Neural progenitor cell (in vitro differentiated cells): ENCODE measurements around the gene EIF2AK3. TPM values are rescaled to one million over a fixed set of nuclear protein-coding genes. Genes with fewer than 3 reads are reported as not detected.
A peak's percentile ranks its signal among the peaks of the same experiment; 100 is the strongest.

Experiments used
- DNase-seq: peaks from one replicate; pipeline ENCODE4 v3.0.0-alpha.2; 2016; ENCODE audit warnings: low spot score
- H2AFZ ChIP-seq: fragments of 200-600 bp; sonication (generic); replicated peaks from 2 replicates; pipeline ENCODE4 v1.6.1; 2016; ENCODE audit warnings: antibody characterized with exemption
- H3F3A ChIP-seq: fragments of 200-600 bp; sonication (generic); 2 replicates; pipeline ENCODE4 v1.6.1; 2016; ENCODE audit warnings: antibody characterized with exemption, low read depth
- H3K27ac ChIP-seq: fragments of 200-600 bp; sonication (generic); 2 replicates; pipeline ENCODE4 v1.5.1; 2016; ENCODE audit warnings: mild to moderate bottlenecking
- H3K27me3 ChIP-seq: fragments of 200-600 bp; sonication (generic); 2 replicates; pipeline ENCODE4 v1.6.1; 2016; ENCODE audit warnings: mild to moderate bottlenecking, moderate library complexity
- H3K36me3 ChIP-seq: fragments of 200-600 bp; sonication (generic); 2 replicates; pipeline ENCODE4 v1.5.1; 2016
- H3K4me1 ChIP-seq: fragments of 200-600 bp; sonication (generic); 2 replicates; pipeline ENCODE4 v1.6.1; 2016; ENCODE audit warnings: mixed run types
- H3K4me2 ChIP-seq: fragments of 200-600 bp; sonication (generic); 2 replicates; pipeline ENCODE4 v1.6.1; 2016
- H3K4me3 ChIP-seq: fragments of 200-600 bp; sonication (generic); 2 replicates; pipeline ENCODE4 v1.5.1; 2016
- H3K79me2 ChIP-seq: fragments of 200-600 bp; sonication (generic); 2 replicates; pipeline ENCODE4 v1.6.1; 2016; ENCODE audit warnings: low read depth
- H3K9ac ChIP-seq: fragments of 200-600 bp; sonication (generic); 2 replicates; pipeline ENCODE4 v1.6.1; 2016
- H3K9me3 ChIP-seq: fragments of 200-600 bp; sonication (generic); 2 replicates; pipeline ENCODE4 v1.5.1; 2016; ENCODE audit warnings: low read depth
- H4K20me1 ChIP-seq: fragments of 200-600 bp; sonication (generic); 2 replicates; pipeline ENCODE4 v1.6.1; 2016; ENCODE audit warnings: low read depth
- H3K27ac Mint-ChIP-seq: 3 replicates; pipeline ENCODE4 v1.8.0; 2021; ENCODE audit warnings: mixed read lengths
- H3K27me3 Mint-ChIP-seq: 2 replicates; pipeline ENCODE4 v1.8.0; 2022; ENCODE audit warnings: low read depth, mild to moderate bottlenecking, inconsistent platforms, moderate library complexity, mixed read lengths; ENCODE audit not compliant: insufficient read depth
- H3K36me3 Mint-ChIP-seq: 3 replicates; pipeline ENCODE4 v1.8.0; 2021; ENCODE audit warnings: mixed read lengths
- H3K4me1 Mint-ChIP-seq: 3 replicates; pipeline ENCODE4 v1.8.0; 2021; ENCODE audit warnings: mixed read lengths
- H3K4me3 Mint-ChIP-seq: 3 replicates; pipeline ENCODE4 v1.8.0; 2021; ENCODE audit warnings: mild to moderate bottlenecking, moderate library complexity, mixed read lengths
- H3K9me3 Mint-ChIP-seq: 3 replicates; pipeline ENCODE4 v1.8.0; 2020; ENCODE audit warnings: mixed read lengths
- EZH2 ChIP-seq: fragments of 200-600 bp; sonication (generic); IDR thresholded peaks from 2 replicates; pipeline ENCODE4 v1.6.1; 2017; ENCODE audit warnings: antibody characterized with exemption, mild to moderate bottlenecking, moderate library complexity
- EZH2phosphoT487 ChIP-seq: fragments of 200-600 bp; sonication (generic); IDR thresholded peaks from 2 replicates; pipeline ENCODE4 v1.6.1; 2017; ENCODE audit warnings: antibody characterized with exemption
- total RNA-seq: library from RNA; depleted of rRNA; stranded (reverse); fragments of >200 nt; gene quantifications from 2 replicates; pipeline ENCODE4 v1.2.3, GENCODE V29; 2015; ENCODE audit warnings: low replicate concordance

EIF2AK3 gene
- total RNA-seq, 1 donor from 2014 or later: 21.6 TPM

GRCh38 chr2:88517759-88518201 lies 109.5 kb downstream of the EIF2AK3 start:
- Histone ChIP-seq H3K36me3 (no peaks in the 10 kb centered on the region), H3K27me3 (peaks cover 83% of the 10 kb centered on the region), H3F3A (peaks cover 27% of the 10 kb centered on the region), H4K20me1 (peaks cover 35% of the 10 kb centered on the region), H3K4me3 (no peak overlapping the region), H3K27ac (no peak overlapping the region), H3K4me1 (peaks cover 18% of the 10 kb centered on the region), H3K9ac (no peak overlapping the region), H3K9me3 (no peaks in the 10 kb centered on the region), H3K79me2 (no peaks in the 10 kb centered on the region), H3K4me2 (peak overlapping the region; percentile 15), H2AFZ (no peak overlapping the region)
- Mint-ChIP-seq H3K36me3 (no peaks in the 10 kb centered on the region), H3K9me3 (peaks cover 5% of the 10 kb centered on the region), H3K4me3 (no peak overlapping the region), H3K4me1 (peaks cover 18% of the 10 kb centered on the region), H3K27ac (no peak overlapping the region), H3K27me3 (peaks cover 46% of the 10 kb centered on the region)
- peak; percentile 91 for DNase-seq
- peak; percentile 100 for TF ChIP-seq EZH2phosphoT487
- no peak for TF ChIP-seq EZH2

Other genes with a start within 250 kb of the EIF2AK3 start
- 0.51 and 0.90 TPM in 2 replicates for gene FOXI3, start 174.8 kb downstream of the EIF2AK3 start, total RNA-seq
- gene RPIA, start 64.2 kb upstream of the EIF2AK3 start, total RNA-seq: 9.9 and 11.5 TPM in 2 replicates